ENCODE data around the gene HDAC5.

GRCh38 chr17:44062871-44063270 is 60.6 kb downstream of the HDAC5 start:
- TF ChIP-seq REST (IDR thresholded peaks at IDR 0.05; ENCODE audit: insufficient read depth in 1 of 2, low read depth in 2 of 2, low read length in 2 of 2) (no peak), SIN3A (IDR thresholded peaks at IDR 0.05; ENCODE audit: borderline replicate concordance, insufficient read depth, low read length) (no peak), POLR2AphosphoS5 (IDR thresholded peaks at IDR 0.05; ENCODE audit: low read depth, low read length) (no peak), TAF1 (IDR thresholded peaks at IDR 0.05; ENCODE audit: borderline replicate concordance, insufficient read depth, low read length) (no peak)
